Neutrophil (primary cell): ENCODE data around the gene VTCN1.
"Not testable (repeated sequence)": the region's sequence is repeated elsewhere in the genome, so short reads cannot be mapped to it uniquely, and the experiment has no call there.

ENCODE experiments used
- H3K27ac ChIP-seq: fragments of 200-600 bp; sonication (generic); 2 replicates; pipeline ENCODE4 v1.5.1; 2016; ENCODE audit warnings: mild to moderate bottlenecking, moderate library complexity
- H3K27me3 ChIP-seq: fragments of 200-600 bp; sonication (generic); 2 replicates; pipeline ENCODE4 v1.6.0; 2016; ENCODE audit warnings: mild to moderate bottlenecking
- H3K36me3 ChIP-seq: fragments of 200-600 bp; sonication (generic); 2 replicates; pipeline ENCODE4 v1.5.1; 2017
- H3K4me1 ChIP-seq, 2 experiments: fragments of 200-600 bp in 1 of 2; sonication (generic) in 1 of 2; 1 replicate in 1 of 2; 2 replicates in 1 of 2; pipeline versions ENCODE4 v1.5.1 to v1.6.1; 2013 to 2016; ENCODE audit warnings: low read depth in 1 of 2, low read length in 1 of 2, mild to moderate bottlenecking in 1 of 2, moderate library complexity in 1 of 2; ENCODE audit not compliant: control insufficient read depth in 1 of 2, insufficient read depth in 1 of 2
- H3K4me3 ChIP-seq, 2 experiments: fragments of 200-600 bp in 1 of 2; sonication (generic) in 1 of 2; 1 replicate in 1 of 2; 2 replicates in 1 of 2; pipeline ENCODE4 v1.5.1; 2013 to 2016; ENCODE audit warnings: low read depth in 1 of 2, low read length in 1 of 2, mild to moderate bottlenecking in 1 of 2, moderate library complexity in 1 of 2
- H3K9me3 ChIP-seq: fragments of 200-600 bp; sonication (generic); 2 replicates; pipeline ENCODE4 v1.5.1; 2016
- TF ChIP-seq, protein P1 (sequence below): fragments of 200-600 bp; sonication (generic); IDR thresholded peaks from 2 replicates; pipeline ENCODE4 v1.5.1; 2016; ENCODE audit warnings: antibody characterized with exemption

Gene VTCN1

DNA sequence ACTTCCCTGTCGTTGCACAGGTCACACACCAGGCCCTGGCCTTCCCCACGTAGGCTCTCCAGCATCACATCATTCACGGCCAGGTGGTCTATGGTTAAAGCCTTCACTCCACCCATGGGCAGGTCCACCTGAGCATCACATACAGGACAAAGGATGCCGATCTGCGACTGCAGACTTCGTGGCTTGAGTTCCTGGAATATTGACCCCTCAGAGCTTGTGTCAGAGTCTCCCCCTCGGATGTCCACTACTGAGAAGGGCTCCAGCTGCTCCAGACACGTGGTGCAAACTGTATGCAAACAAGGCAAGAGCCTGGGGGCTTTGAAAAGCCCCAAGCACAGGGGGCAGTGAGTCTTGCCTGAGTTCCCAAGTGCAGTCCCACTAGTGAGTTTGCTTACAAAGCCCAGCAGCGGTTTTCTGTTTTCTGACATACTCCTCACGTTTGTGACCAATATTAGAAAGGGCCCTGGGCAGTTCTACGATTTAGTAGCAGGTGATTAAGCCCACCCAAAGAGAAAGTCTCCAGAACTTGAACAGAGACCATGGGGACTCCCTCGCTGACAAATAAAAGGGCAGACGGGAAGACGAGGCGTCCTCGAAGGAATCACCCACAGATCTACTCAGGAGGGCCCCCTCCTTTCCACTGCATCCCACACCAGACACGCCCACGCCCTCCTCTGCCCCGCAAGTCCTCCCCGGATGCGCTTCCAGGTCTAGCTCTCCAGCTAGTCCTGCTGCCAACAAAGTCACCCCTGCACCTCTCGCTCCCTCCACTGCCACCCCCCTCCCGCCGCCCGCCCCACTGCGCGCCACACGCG, 89.7 kb downstream of the VTCN1 start:
- Histone ChIP-seq H3K4me3 (peak overlapping the region; percentile 76 to 82), H3K36me3 (no peaks in the 10 kb centered on the region), H3K27ac (peak overlapping the region; percentile 38), H3K4me1 (peaks cover 9 to 16% of the 10 kb centered on the region in 2 experiments), H3K27me3 (peaks cover 64% of the 10 kb centered on the region), H3K9me3 (no peaks in the 10 kb centered on the region)
- TF ChIP-seq, protein P1, sequence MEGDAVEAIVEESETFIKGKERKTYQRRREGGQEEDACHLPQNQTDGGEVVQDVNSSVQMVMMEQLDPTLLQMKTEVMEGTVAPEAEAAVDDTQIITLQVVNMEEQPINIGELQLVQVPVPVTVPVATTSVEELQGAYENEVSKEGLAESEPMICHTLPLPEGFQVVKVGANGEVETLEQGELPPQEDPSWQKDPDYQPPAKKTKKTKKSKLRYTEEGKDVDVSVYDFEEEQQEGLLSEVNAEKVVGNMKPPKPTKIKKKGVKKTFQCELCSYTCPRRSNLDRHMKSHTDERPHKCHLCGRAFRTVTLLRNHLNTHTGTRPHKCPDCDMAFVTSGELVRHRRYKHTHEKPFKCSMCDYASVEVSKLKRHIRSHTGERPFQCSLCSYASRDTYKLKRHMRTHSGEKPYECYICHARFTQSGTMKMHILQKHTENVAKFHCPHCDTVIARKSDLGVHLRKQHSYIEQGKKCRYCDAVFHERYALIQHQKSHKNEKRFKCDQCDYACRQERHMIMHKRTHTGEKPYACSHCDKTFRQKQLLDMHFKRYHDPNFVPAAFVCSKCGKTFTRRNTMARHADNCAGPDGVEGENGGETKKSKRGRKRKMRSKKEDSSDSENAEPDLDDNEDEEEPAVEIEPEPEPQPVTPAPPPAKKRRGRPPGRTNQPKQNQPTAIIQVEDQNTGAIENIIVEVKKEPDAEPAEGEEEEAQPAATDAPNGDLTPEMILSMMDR = peak; percentile 8

DNA sequence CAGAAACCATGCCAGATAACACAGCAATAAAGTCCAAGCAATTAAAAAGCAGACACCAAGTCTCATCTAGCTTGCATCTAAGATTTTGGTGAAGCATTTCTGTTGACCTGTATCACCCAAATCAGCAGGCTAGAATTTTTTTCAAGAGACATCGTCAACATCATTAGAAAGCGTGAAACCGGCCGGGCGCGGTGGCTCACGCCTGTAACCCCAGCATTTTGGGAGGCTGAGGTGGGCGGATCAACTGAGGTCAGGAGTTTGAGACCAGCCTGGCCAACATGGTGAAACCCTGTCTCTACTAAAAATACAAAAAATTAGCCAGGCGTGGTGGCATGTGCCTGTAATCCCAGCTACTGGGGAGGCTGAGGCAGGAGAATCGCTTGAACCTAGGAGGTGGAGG, 91.6 kb downstream of the VTCN1 start:
- H3K27ac ChIP-seq, H3K4me3 ChIP-seq, H3K9me3 ChIP-seq, H3K36me3 ChIP-seq: not testable (repeated sequence)
- Histone ChIP-seq H3K4me1 (peaks cover 9 to 16% of the 10 kb centered on the region in 2 experiments), H3K27me3 (peaks cover 47% of the 10 kb centered on the region)

DNA sequence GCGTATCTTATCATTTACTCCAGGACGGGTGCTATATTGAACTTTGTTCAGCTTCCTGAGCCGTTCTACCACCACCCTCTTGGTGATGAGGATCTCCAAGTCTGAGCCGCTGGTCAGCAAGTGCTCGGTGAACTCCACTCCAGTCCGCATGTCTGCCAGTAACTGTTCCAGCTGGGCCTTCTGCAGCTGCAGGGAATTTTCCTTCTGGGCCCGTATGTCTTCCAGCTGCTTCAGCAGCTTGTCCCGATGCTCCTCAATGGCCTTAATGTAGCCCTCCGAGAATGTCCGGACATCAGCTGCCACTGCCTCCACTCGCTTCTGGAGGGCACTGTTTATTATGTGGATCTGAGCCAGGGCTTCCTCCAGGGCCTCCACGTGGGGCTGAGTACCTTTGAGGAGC, 92.6 kb downstream of the VTCN1 start:
- no peak overlapping the region for H3K27ac ChIP-seq
- H3K9me3 ChIP-seq = no peaks in the 10 kb centered on the region
- H3K4me1 ChIP-seq = peaks cover 9 to 16% of the 10 kb centered on the region in 2 experiments
- no peaks in the 10 kb centered on the region for H3K36me3 ChIP-seq
- H3K4me3 ChIP-seq = no peak overlapping the region
- H3K27me3 ChIP-seq = peaks cover 37% of the 10 kb centered on the region
- TF ChIP-seq, protein P1 = no peak

DNA sequence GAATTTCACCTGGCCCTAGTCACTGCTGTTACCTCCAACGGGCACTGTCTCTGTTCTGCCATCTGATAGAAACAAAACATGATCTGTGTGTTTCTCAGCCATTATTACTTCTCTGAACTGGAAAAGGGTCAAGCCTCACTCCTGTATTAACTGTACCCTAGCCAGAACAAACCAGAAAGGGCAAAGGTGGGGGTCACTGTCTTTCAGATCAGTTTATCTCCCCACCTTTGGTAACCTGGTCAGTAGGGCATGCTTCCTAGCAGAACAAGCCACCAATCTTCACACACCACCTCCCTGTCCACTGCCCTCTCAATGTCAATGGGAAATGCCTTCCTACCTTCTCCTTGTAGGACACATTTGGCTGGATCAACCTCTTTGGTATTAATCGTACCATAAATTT, 93.0 kb downstream of the VTCN1 start:
- Histone ChIP-seq H3K27ac (no peak overlapping the region), H3K36me3 (no peaks in the 10 kb centered on the region), H3K4me1 (peaks cover 9 to 16% of the 10 kb centered on the region in 2 experiments), H3K4me3 (no peak overlapping the region), H3K9me3 (no peaks in the 10 kb centered on the region), H3K27me3 (peaks cover 32% of the 10 kb centered on the region)
- TF ChIP-seq, protein P1 = no peak

DNA sequence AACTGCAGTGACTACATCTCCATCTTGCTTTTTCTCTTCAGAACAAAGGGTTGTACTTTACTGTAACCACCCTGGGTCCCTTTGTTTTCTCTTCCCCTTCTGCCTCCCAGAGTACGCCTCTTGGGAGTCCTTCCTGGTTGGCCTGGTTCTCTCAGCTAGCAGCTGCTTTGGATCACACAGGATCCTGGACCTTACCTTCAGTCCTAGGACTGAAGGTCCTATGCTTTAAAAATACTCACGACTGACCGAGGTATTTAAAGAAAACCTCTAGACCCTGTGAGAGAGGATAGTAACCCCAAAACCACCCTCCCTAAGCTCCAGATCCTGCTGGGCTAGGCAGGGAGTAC, 94.0 kb downstream of the VTCN1 start:
- TF ChIP-seq, protein P1 = no peak
- Histone ChIP-seq H3K27me3 (peaks cover 23% of the 10 kb centered on the region), H3K36me3 (no peaks in the 10 kb centered on the region), H3K4me1 (peaks cover 4 to 9% of the 10 kb centered on the region in 2 experiments), H3K4me3 (no peak overlapping the region), H3K27ac (no peak overlapping the region), H3K9me3 (no peaks in the 10 kb centered on the region)

DNA sequence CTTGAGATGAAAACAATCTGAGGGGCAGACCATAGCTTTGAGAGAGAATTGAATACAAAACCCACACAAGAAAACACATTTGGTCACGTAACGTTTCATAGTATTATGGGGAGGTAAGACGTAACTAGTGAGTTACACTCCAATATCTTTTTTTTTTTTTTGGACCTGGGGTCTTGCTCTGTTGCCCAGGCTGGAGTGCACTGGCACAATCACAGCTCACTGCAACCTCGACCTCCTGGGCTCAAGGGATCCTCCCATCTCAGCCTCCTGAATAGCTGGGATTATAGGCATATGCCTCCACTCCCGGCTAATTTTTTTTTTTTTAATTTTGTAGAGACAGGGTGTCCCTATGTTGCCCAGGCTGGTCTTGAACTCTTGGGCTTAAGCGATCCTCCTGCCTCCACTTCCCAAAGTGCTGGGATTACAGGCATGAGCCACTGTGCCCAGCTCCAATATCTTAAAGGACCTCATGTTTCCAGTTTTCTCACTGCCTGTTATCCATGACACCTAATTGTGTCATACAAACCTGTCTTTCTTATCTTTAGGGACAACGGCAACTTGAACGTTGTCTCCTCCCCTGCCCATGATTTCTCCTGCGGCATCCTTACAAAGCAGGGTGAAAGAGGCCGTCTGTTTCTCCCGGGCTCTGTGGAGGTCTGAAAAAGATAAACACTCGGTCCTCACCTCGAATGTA, 94.5 kb downstream of the VTCN1 start:
- no peak overlapping the region for H3K27ac ChIP-seq
- H3K27me3 ChIP-seq = peaks cover 18% of the 10 kb centered on the region
- H3K9me3 ChIP-seq = no peaks in the 10 kb centered on the region
- no peak overlapping the region for H3K4me3 ChIP-seq
- H3K4me1 ChIP-seq = peaks cover 3 to 5% of the 10 kb centered on the region in 2 experiments
- TF ChIP-seq, protein P1 = no peak
- no peaks in the 10 kb centered on the region for H3K36me3 ChIP-seq
